MM.1S (cell line): ENCODE measurements around the gene TNFRSF14.

ENCODE experiments used
- DNase-seq: peaks from one replicate; pipeline ENCODE4 v3.0.0-alpha.2; 2015
- H2AFZ ChIP-seq: fragments of 300-600 bp; sonication (generic); 2 replicates; pipeline ENCODE4 v1.6.0; 2016; ENCODE audit warnings: antibody characterized with exemption, low read length
- H3F3A ChIP-seq: fragments of 300-600 bp; sonication (generic); 2 replicates; pipeline ENCODE4 v1.6.1; 2016; ENCODE audit warnings: mild to moderate bottlenecking, antibody characterized with exemption, low read length, moderate library complexity, mixed read lengths; ENCODE audit not compliant: insufficient read depth
- H3K27ac ChIP-seq: fragments of 300-600 bp; sonication (generic); 2 replicates; pipeline ENCODE4 v1.5.1; 2016; ENCODE audit warnings: mild to moderate bottlenecking, low read length
- H3K27me3 ChIP-seq: fragments of 300-600 bp; sonication (generic); replicated peaks from 2 replicates; pipeline ENCODE4 v1.6.0; 2016; ENCODE audit warnings: low read length; ENCODE audit not compliant: insufficient read depth
- H3K36me3 ChIP-seq: fragments of 300-600 bp; sonication (generic); replicated peaks from 2 replicates; pipeline ENCODE4 v1.6.1; 2016; ENCODE audit warnings: mild to moderate bottlenecking, low read length, mixed read lengths; ENCODE audit not compliant: insufficient read depth
- H3K4me1 ChIP-seq: fragments of 300-600 bp; sonication (generic); 2 replicates; pipeline ENCODE4 v1.6.1; 2016; ENCODE audit warnings: low read length, mixed read lengths
- H3K4me2 ChIP-seq: fragments of 300-600 bp; sonication (generic); 2 replicates; pipeline ENCODE4 v1.6.0; 2016; ENCODE audit warnings: low read depth, low read length
- H3K4me3 ChIP-seq: fragments of 300-600 bp; sonication (generic); 2 replicates; pipeline ENCODE4 v1.5.1; 2016; ENCODE audit warnings: low read length, mixed read lengths
- H3K79me2 ChIP-seq: fragments of 300-600 bp; sonication (generic); 2 replicates; pipeline ENCODE4 v1.6.1; 2016; ENCODE audit warnings: mixed run types, low read length, mixed read lengths
- H3K9ac ChIP-seq: fragments of 300-600 bp; sonication (generic); 2 replicates; pipeline ENCODE4 v1.6.1; 2016; ENCODE audit warnings: low read length, mixed read lengths
- H3K9me2 ChIP-seq: fragments of 300-600 bp; sonication (generic); replicated peaks from 2 replicates; pipeline ENCODE4 v1.6.1; 2016; ENCODE audit warnings: mild to moderate bottlenecking, low read length, mixed read lengths; ENCODE audit not compliant: insufficient read depth
- H3K9me3 ChIP-seq: fragments of 300-600 bp; sonication (generic); replicated peaks from 2 replicates; pipeline ENCODE4 v1.6.1; 2016; ENCODE audit warnings: mild to moderate bottlenecking, low read length, mixed read lengths; ENCODE audit not compliant: insufficient read depth
- H4K20me1 ChIP-seq: fragments of 300-600 bp; sonication (generic); 2 replicates; pipeline ENCODE4 v1.6.1; 2016; ENCODE audit warnings: mild to moderate bottlenecking, low read length, moderate library complexity, mixed read lengths; ENCODE audit not compliant: insufficient read depth
- EZH2 ChIP-seq: fragments of 300-600 bp; sonication (generic); optimal IDR thresholded peaks from 2 replicates; pipeline ENCODE3; 2017; ENCODE audit warnings: low read depth, mild to moderate bottlenecking, antibody characterized with exemption, low read length, mixed read lengths
- EZH2phosphoT487 ChIP-seq: fragments of 300-600 bp; sonication (generic); IDR thresholded peaks from 2 replicates; pipeline ENCODE4 v1.6.1; 2018; ENCODE audit warnings: antibody characterized with exemption, low read length
- TF ChIP-seq, protein P1 (sequence below): fragments of 300-600 bp; sonication (generic); IDR thresholded peaks from 2 replicates; pipeline ENCODE4 v1.5.1; 2016; ENCODE audit warnings: antibody characterized with exemption, low read length, mixed read lengths

Gene TNFRSF14

DNA sequence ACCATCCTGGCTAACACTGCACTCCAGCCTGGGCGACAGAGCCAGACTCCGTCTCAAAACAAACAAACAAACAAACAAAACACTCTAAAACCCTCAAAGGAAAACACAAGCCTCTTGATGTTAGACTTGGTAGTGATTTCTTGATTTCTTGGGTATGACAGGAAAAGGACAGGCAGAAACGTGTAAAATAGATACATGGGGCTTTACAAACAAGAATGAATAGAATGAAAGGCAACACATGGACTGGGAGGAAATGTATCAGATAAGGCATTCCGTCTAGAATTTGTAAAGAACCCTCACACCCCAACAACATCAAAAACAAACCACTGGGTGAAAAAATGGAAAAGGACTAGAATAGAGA, 22.6 kb downstream of the TNFRSF14 start:
- Histone ChIP-seq H3K4me3 (no peak overlapping the region), H3K9me2 (no peaks in the 10 kb centered on the region), H2AFZ (0 out of 2 replicates have a peak overlapping the region, but pooled peaks have one; percentile 51), H3K9ac (no peak overlapping the region), H3K27ac (no peak overlapping the region), H3K4me2 (no peak overlapping the region), H3K27me3 (peaks cover 78% of the 10 kb centered on the region), H3K36me3 (no peaks in the 10 kb centered on the region), H4K20me1 (no peaks in the 10 kb centered on the region), H3F3A (0 out of 2 replicates have a peak, but pooled peaks cover 4% of the 10 kb centered on the region), H3K4me1 (peaks cover 8% of the 10 kb centered on the region; the same call in 1 of the 2 replicates), H3K79me2 (no peaks in the 10 kb centered on the region), H3K9me3 (no peaks in the 10 kb centered on the region)
- DNase-seq: no peak
- TF ChIP-seq, protein P1, sequence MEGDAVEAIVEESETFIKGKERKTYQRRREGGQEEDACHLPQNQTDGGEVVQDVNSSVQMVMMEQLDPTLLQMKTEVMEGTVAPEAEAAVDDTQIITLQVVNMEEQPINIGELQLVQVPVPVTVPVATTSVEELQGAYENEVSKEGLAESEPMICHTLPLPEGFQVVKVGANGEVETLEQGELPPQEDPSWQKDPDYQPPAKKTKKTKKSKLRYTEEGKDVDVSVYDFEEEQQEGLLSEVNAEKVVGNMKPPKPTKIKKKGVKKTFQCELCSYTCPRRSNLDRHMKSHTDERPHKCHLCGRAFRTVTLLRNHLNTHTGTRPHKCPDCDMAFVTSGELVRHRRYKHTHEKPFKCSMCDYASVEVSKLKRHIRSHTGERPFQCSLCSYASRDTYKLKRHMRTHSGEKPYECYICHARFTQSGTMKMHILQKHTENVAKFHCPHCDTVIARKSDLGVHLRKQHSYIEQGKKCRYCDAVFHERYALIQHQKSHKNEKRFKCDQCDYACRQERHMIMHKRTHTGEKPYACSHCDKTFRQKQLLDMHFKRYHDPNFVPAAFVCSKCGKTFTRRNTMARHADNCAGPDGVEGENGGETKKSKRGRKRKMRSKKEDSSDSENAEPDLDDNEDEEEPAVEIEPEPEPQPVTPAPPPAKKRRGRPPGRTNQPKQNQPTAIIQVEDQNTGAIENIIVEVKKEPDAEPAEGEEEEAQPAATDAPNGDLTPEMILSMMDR: no peak
- no peak for TF ChIP-seq EZH2
- no peak for TF ChIP-seq EZH2phosphoT487

DNA sequence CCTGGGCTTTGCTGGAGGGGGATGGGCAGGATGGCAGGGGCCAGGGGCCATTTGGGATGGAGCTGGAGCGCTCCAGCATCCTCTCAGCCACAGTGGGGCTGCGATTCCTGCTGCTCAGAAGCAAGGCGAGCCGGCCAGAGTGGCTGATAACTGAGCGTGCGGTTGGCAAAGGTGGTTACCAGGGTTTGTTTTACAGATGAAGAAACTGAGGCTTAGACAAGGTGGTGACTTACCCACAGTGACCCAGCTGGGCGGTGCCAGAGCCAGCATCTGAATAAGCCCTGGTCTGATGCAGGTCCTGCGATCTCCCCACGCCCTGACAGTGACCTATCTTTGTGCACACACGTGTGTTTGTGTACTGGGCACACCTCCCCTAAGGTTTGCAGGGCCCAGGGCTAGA, 24.5 kb downstream of the TNFRSF14 start:
- Histone ChIP-seq H3K36me3 (no peaks in the 10 kb centered on the region), H3K27ac (no peak overlapping the region), H3K27me3 (peaks cover 67% of the 10 kb centered on the region), H3K9me2 (no peaks in the 10 kb centered on the region), H3K4me2 (no peak overlapping the region), H3K9me3 (no peaks in the 10 kb centered on the region), H3K4me3 (no peak overlapping the region), H3K79me2 (no peaks in the 10 kb centered on the region), H2AFZ (no peak overlapping the region), H4K20me1 (no peaks in the 10 kb centered on the region), H3K4me1 (peaks cover 13% of the 10 kb centered on the region), H3K9ac (no peak overlapping the region), H3F3A (0 out of 2 replicates have a peak, but pooled peaks cover 8% of the 10 kb centered on the region)
- no peak for DNase-seq
- TF ChIP-seq EZH2phosphoT487: no peak
- TF ChIP-seq, protein P1: no peak
- TF ChIP-seq EZH2: no peak

DNA sequence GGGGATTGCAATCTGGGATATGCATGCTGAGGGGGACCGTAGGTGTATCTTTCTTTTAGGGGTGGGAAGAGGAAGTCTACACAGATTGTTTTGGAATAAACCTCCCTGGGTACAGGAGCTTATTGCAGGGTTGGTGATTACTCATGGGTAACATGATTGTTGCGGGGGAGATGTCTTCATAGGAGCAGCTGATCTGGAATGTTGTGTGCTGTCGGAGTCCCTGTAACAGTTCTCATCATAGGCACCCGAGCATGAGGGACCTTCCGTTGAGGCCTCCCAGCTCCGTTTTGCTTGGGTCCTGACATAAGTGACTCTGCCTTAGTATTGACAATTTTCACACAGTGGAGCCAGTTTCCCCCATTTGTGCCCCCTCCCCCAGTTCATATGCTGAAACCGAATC, 26.2 kb downstream of the TNFRSF14 start:
- no peaks in the 10 kb centered on the region for H3K36me3 ChIP-seq
- H4K20me1 ChIP-seq: no peaks in the 10 kb centered on the region
- no peak for DNase-seq
- no peak overlapping the region for H3K9ac ChIP-seq
- TF ChIP-seq EZH2phosphoT487 (no peak), EZH2 (no peak)
- TF ChIP-seq, protein P1: no peak
- H3K4me3 ChIP-seq: no peak overlapping the region
- no peak overlapping the region for H3K27ac ChIP-seq
- H3K4me1 ChIP-seq: peaks cover 13% of the 10 kb centered on the region
- H3K79me2 ChIP-seq: no peaks in the 10 kb centered on the region
- H3K27me3 ChIP-seq: peaks cover 63% of the 10 kb centered on the region
- no peak overlapping the region for H2AFZ ChIP-seq
- H3F3A ChIP-seq: 0 out of 2 replicates have a peak, but pooled peaks cover 8% of the 10 kb centered on the region
- no peaks in the 10 kb centered on the region for H3K9me2 ChIP-seq
- H3K9me3 ChIP-seq: no peaks in the 10 kb centered on the region
- no peak overlapping the region for H3K4me2 ChIP-seq
